ENCODE results near the gene NLGN2. TPM values are rescaled to one million over a fixed set of nuclear protein-coding genes. Genes with fewer than 3 reads are reported as not detected.

The NLGN2 gene
- total RNA-seq, 1 donor from 2014 or later = 68.4 TPM

GRCh38 chr17:7369825-7370224 lies 37.8 kb upstream of the NLGN2 start:
- H3K27ac Mint-ChIP-seq = no peak overlapping the region
- no peaks in the 10 kb centered on the region for H3K9me3 Mint-ChIP-seq
- DNase-seq (ENCODE audit: extremely low spot score, unreplicated experiment) = no peak
- H3K36me3 Mint-ChIP-seq = no peaks in the 10 kb centered on the region
- TF ChIP-seq CTCF (conservative IDR thresholded peaks at IDR 0.05) = no peak
- H3K27me3 Mint-ChIP-seq = peaks cover 21% of the 10 kb centered on the region
- H3K4me1 Mint-ChIP-seq (ENCODE audit: unreplicated experiment) = no peaks in the 10 kb centered on the region
- H3K4me3 Mint-ChIP-seq = no peak overlapping the region

GRCh38 chr17:7370853-7371252 lies 36.8 kb upstream of the NLGN2 start:
- H3K27me3 Mint-ChIP-seq = peaks cover 18% of the 10 kb centered on the region
- no peaks in the 10 kb centered on the region for H3K4me1 Mint-ChIP-seq (ENCODE audit: unreplicated experiment)
- H3K36me3 Mint-ChIP-seq = no peaks in the 10 kb centered on the region
- no peak for DNase-seq (ENCODE audit: extremely low spot score, unreplicated experiment)
- no peak overlapping the region for H3K27ac Mint-ChIP-seq
- no peak overlapping the region for H3K4me3 Mint-ChIP-seq
- H3K9me3 Mint-ChIP-seq = no peaks in the 10 kb centered on the region
- no peak for TF ChIP-seq CTCF (conservative IDR thresholded peaks at IDR 0.05)

DNA sequence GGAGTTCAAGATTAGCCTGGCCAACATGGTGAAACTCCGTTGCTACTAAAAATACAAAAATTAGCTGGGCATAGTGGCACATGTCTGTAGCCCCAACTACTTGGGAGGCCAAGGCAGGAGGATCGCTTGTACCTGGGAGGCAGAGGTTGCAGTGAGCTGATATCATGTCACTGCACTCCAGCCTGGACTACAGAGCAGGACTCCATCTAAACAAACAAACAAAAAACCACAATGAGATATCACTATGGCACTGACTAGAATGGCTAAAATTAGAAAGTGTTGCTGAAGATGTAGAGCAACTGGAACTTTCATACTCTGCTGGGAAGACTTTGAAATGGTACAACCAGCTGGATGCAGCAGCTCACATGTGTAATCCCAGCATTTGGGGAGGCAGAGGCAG lies 33.3 kb upstream of the NLGN2 start:
- Mint-ChIP-seq H3K4me3 (no peak overlapping the region), H3K27ac (no peak overlapping the region), H3K36me3 (no peaks in the 10 kb centered on the region), H3K9me3 (peaks cover 4% of the 10 kb centered on the region), H3K27me3 (peaks cover 19% of the 10 kb centered on the region), H3K4me1 (ENCODE audit: unreplicated experiment) (no peaks in the 10 kb centered on the region)
- DNase-seq (ENCODE audit: extremely low spot score, unreplicated experiment) = no peak
- no peak for TF ChIP-seq CTCF (conservative IDR thresholded peaks at IDR 0.05)

DNA sequence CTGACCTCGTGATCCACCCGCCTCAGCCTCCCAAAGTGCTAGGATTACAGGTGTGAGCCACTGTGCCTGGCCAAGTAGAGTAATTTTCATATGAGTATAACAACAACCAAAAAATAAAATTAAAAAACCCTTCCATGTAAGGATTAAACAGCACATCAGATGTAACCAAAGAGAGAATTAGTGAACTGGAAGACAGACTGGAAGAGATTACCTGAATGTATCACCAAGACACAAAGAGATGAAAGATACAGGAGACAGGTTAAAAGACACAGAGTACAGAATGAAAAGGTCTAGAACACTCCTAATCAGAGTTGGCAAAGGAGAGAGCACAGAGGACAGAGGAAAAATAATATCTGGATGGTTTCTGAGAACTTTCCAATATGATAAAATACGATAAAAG lies 28.5 kb upstream of the NLGN2 start:
- Mint-ChIP-seq H3K36me3 (no peaks in the 10 kb centered on the region), H3K27me3 (peaks cover 46% of the 10 kb centered on the region), H3K9me3 (peaks cover 5% of the 10 kb centered on the region), H3K4me1 (ENCODE audit: unreplicated experiment) (peaks cover 4% of the 10 kb centered on the region), H3K27ac (no peak overlapping the region), H3K4me3 (no peak overlapping the region)
- no peak for DNase-seq (ENCODE audit: extremely low spot score, unreplicated experiment)
- no peak for TF ChIP-seq CTCF (conservative IDR thresholded peaks at IDR 0.05)

DNA sequence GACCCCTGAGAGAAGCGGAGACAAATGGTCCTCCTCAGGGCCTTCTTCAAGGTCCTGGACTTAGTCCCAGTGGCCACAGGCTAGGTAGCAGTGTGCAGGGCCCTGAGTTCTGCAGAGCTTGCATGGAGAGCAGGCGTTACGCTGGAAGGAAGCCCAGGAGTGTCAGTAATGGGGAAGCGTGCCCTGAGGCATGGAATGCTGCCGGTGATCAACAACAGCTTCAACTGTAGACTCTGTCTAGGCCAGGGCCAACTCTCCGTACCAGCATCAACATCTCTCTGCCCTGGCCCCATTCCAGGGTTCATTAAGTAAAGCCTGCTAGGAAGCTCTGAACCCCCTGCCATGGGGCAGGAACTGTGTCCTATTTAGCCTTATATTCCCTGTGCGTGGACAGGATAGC lies 27.3 kb upstream of the NLGN2 start:
- Mint-ChIP-seq H3K27ac (peak overlapping the region; percentile 75), H3K27me3 (peaks cover 50% of the 10 kb centered on the region)
- no peak for DNase-seq (ENCODE audit: extremely low spot score, unreplicated experiment)

More for the DNA sequence above, 27.3 kb upstream of the NLGN2 start:
- Mint-ChIP-seq H3K4me3 (peak overlapping the region; percentile 86), H3K9me3 (peaks cover 5% of the 10 kb centered on the region), H3K36me3 (no peaks in the 10 kb centered on the region), H3K4me1 (ENCODE audit: unreplicated experiment) (peaks cover 4% of the 10 kb centered on the region)
- no peak for TF ChIP-seq CTCF (conservative IDR thresholded peaks at IDR 0.05)
